Measurements from ENCODE around the gene HSD11B2. TPM values are rescaled to one million over a fixed set of nuclear protein-coding genes. Genes with fewer than 3 reads are reported as not detected.

Gene HSD11B2
- total and polyA plus RNA-seq, 2 donors (not counting 3 experiments of a cell fraction or from before 2014, with no cell fraction given): 0.10 TPM; not detected in 1

DNA sequence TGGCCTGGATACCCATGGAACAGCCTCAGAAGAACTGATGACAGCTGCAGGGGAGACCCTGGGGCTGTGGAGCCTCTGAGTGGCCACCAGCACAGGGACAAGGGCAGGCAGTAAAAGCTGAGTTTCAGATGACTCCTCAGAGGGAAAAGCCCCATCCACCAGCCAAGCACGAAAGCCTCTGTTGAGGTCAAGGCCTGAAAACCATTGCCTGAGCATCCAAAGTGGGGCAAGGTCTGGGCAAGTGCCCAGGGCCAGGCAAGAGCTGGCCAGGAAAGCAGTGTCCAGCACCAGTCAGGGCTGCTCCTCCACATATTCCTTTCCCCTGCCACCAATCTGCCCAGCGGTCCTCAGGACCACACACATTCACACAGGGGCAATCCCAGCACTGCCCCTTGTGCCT, 33.6 kb downstream of the HSD11B2 start:
- no TSS peak for BruUV-seq (replicated peaks)
- H2AFZ ChIP-seq (ENCODE audit: low read depth, low read length): no peak overlapping the region
- H3K27me3 ChIP-seq (ENCODE audit: control insufficient read depth in 2 of 2, insufficient read depth in 2 of 2, low read length in 2 of 2): no peaks in the 10 kb centered on the region
- H3K4me2 ChIP-seq (ENCODE audit: insufficient read depth, low read length): no peak overlapping the region
- H3K9me1 ChIP-seq (replicated peaks; ENCODE audit: control insufficient read depth, extremely low read depth, insufficient read depth, low read length): no peaks in the 10 kb centered on the region
- H3K79me2 ChIP-seq (ENCODE audit: control insufficient read depth, insufficient read depth, low read length): peaks cover 10% of the 10 kb centered on the region
- POLR2A ChIA-PET: no interaction called here
- H3K4me1 ChIP-seq (ENCODE audit: control insufficient read depth, extremely low read depth, insufficient read depth, low read length): peaks cover 9% of the 10 kb centered on the region
- H3K9me3 ChIP-seq (replicated peaks; ENCODE audit: control insufficient read depth, insufficient read depth, low read length): no peaks in the 10 kb centered on the region
- intact Hi-C loops (cut with micrococcal nuclease): no loop called here
- H3K4me3 ChIP-seq (replicated peaks in 1 of 3; ENCODE audit: insufficient read depth in 1 of 3, low read depth in 1 of 3, low read length in 3 of 3): no peak overlapping the region
- no peak for TF ChIP-seq EZH2 (IDR thresholded peaks at IDR 0.05; ENCODE audit: borderline replicate concordance, low read depth, low read length, severe bottlenecking)
- TF ChIP-seq, protein P1, sequence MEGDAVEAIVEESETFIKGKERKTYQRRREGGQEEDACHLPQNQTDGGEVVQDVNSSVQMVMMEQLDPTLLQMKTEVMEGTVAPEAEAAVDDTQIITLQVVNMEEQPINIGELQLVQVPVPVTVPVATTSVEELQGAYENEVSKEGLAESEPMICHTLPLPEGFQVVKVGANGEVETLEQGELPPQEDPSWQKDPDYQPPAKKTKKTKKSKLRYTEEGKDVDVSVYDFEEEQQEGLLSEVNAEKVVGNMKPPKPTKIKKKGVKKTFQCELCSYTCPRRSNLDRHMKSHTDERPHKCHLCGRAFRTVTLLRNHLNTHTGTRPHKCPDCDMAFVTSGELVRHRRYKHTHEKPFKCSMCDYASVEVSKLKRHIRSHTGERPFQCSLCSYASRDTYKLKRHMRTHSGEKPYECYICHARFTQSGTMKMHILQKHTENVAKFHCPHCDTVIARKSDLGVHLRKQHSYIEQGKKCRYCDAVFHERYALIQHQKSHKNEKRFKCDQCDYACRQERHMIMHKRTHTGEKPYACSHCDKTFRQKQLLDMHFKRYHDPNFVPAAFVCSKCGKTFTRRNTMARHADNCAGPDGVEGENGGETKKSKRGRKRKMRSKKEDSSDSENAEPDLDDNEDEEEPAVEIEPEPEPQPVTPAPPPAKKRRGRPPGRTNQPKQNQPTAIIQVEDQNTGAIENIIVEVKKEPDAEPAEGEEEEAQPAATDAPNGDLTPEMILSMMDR (IDR thresholded peaks at IDR 0.05; ENCODE audit: extremely low read depth in 1 of 2, insufficient read depth in 1 of 2, low read depth in 1 of 2, low read length in 2 of 2): no peak
- no peak for TF ChIP-seq POLR2A (IDR thresholded peaks at IDR 0.05; ENCODE audit: low read depth, low read length)
- no peak for TF ChIP-seq JUN (IDR thresholded peaks at IDR 0.05; ENCODE audit: borderline replicate concordance, insufficient read depth, insufficient read length, low read depth)
- TF ChIP-seq MYC (IDR thresholded peaks at IDR 0.05; ENCODE audit: low read depth, low read length): no peak
- TF ChIP-seq GATA2 (IDR thresholded peaks at IDR 0.05; ENCODE audit: insufficient read depth, insufficient read length, low read depth, low read length): no peak
- no peak for TF ChIP-seq FOS (IDR thresholded peaks at IDR 0.05; ENCODE audit: borderline replicate concordance, insufficient read depth, low read length)
- no peak for TF ChIP-seq POLR2AphosphoS5 (IDR thresholded peaks at IDR 0.05; ENCODE audit: insufficient read depth, low read depth, low read length)
- TF ChIP-seq, protein P2, sequence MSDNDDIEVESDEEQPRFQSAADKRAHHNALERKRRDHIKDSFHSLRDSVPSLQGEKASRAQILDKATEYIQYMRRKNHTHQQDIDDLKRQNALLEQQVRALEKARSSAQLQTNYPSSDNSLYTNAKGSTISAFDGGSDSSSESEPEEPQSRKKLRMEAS (IDR thresholded peaks at IDR 0.05; ENCODE audit: insufficient read depth, insufficient read length): no peak
- no peak for DNase-seq (ENCODE audit: low read depth, low spot score)
- FAIRE-seq: no peak
- CTCF ChIA-PET: interaction anchor here (0.9 to 12.4 kb wide), 6 partner anchors 14 to 180 kb away, joined by 3 to 201 read pairs (median 9); partner anchors contain the start of genes ATP6V0D1 and HSD11B2
- peaks cover 0 to 5% of the 10 kb centered on the region in 2 experiments for H3K36me3 ChIP-seq (ENCODE audit: control insufficient read depth in 2 of 2, extremely low read depth in 1 of 2, insufficient read depth in 2 of 2, low read length in 2 of 2)
- H3K27ac ChIP-seq (ENCODE audit: insufficient read depth, low read depth, low read length): no peak overlapping the region
- H3K9ac ChIP-seq (replicated peaks; ENCODE audit: extremely low read depth, insufficient read depth, low read length): no peak overlapping the region
- no peaks in the 10 kb centered on the region for H4K20me1 ChIP-seq (replicated peaks; ENCODE audit: control insufficient read depth, extremely low read depth, insufficient read depth, low read length)
- dilution Hi-C loops (cut with MboI; ENCODE audit: extremely low pct_ligation_motif_present, low sequenced_read_pairs): no loop called here
